GM18907 (cell line): ENCODE measurements around the gene POU3F1.

Source experiments
- ATAC-seq: cut with Tn5 transposase; IDR thresholded peaks from one replicate; pipeline ENCODE4 v1.9.1; 2021; ENCODE audit warnings: mild to moderate bottlenecking, moderate library complexity; ENCODE audit not compliant: unreplicated experiment

Gene POU3F1

DNA sequence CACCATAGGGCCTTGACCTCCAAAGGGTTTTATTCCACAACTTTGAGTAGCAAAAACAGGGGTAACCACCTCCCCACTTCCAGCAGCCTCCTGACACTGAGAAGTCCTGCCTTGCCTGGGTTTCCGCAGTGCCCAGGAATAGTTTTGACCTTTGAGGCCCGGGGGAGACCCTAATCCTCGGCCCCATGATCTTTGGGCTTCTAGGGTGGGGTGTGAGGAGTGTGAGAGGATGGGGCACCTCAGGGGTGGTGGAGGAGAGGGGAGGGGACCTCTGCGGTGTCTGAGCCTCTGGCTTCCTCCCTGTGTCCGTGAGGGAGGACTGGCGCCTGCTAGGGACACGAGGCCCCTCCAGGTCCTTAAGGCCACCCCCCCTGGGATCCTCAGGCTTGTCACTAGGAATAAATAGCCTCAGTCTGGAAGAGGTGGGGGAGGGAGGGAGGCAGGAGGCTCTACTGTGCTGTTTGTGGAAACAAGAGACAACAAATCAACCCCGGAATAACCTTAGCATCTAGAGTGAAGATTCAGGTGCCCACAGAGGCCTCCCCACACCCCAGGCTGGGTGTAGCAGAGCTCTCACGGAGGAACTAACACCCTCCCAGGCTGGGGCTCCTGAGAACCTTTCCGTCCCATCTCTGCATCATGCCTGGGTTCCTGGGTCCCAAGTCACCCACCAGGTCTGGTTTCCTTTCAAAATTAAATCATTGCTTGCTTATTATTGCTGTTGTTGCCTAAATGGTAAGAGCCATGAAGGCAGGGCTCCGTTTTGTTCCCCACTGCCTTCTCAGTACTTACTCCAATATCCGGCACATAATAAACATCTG is 40.4 kb downstream of the POU3F1 start:
- no peak for ATAC-seq

GRCh38 chr1:38005195-38006007 is 41.2 kb downstream of the POU3F1 start, which contains the start of gene FHL3:
TSS of gene FHL3 (minus strand) at chr1:38005514. CDS start at chr1:37999412, 6,102 bp downstream.
- ATAC-seq, result no peak

DNA sequence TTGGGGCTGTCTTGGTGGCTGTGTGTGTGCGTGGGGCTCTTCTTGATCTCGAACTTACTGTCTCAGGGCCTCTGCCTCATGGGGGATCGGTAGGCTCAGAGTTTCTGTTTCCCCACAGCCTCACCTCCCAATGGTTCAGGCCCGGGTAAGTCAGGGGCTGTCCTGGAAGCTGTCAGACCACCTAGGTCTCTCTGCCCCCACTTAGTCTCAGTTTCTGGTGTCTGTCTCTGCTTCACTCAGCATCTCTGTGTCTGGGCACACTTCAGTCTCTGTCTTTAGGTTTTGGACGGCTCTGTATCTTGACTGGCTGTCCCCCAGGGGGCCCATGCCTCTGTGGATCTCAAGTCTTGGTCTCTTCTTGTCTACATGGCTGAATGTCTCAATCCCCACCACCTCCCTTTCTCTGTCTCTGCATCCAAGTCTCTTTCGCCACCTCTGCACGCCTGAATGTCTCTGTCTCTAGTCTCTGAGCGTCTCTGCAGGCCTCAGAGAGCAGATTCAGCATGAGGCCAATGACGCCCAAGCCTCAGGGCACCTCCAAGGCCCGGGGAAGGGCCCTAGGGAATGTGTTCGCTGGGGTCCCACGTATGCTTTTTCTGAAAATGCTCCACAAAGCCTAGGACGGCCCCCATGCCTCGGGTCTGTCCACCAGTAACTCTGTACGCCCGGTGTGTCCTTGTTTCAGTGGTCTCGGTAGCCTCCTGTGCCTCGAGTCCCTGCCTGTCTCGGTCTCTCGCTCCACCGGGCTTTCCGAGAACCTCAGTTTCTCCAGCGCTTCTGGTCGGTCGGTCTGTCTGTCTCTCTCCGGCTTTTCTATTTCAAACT is 42.1 kb downstream of the POU3F1 start:
- ATAC-seq, result no peak

DNA sequence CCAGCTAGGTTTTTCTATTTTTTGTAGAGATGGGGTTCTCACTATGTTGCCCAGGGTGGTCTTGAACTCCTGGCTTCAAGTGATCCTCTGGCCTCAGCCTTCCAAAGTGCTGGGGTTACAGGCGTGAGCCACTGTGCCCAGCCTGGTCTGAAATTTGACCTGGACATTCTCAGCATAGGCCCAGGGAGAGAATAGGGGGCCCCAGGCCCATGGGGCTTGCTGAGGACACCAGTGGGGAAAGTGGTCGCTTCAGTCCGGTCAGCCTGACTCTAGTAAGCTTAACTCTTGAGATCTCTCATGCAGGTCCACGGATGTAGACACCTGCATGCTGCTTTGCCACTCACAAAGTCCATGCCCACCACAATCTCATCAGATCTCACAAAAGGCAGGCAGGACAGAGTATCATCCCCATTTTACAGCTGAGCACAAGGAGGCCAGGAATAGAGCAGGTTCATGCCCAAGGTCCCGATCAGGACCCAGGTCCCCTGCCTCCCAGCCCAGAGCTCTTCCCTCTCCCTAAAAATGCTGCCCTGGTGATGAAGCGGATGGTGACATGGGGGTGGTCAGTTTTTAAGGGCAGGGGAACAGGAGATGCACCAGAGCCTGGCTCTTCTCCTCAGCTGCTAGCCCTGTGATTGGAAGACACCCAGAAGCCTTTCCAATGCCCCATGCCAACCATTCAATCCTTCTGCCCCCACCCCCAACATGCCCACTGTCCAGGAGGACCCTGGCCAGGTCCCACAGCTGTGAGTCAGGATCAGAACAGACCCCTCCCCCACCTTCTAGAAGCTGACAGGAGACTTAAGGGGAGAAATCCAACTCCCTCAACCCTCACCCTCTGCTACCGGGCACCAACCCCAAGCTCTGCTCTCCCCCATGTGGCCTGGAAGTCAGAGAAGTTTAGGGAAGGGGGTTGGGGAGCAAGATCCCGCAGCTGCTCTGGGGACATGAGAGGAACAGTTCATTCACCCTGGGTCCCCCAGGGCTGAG is 43.0 kb downstream of the POU3F1 start:
- ATAC-seq, result no peak

DNA sequence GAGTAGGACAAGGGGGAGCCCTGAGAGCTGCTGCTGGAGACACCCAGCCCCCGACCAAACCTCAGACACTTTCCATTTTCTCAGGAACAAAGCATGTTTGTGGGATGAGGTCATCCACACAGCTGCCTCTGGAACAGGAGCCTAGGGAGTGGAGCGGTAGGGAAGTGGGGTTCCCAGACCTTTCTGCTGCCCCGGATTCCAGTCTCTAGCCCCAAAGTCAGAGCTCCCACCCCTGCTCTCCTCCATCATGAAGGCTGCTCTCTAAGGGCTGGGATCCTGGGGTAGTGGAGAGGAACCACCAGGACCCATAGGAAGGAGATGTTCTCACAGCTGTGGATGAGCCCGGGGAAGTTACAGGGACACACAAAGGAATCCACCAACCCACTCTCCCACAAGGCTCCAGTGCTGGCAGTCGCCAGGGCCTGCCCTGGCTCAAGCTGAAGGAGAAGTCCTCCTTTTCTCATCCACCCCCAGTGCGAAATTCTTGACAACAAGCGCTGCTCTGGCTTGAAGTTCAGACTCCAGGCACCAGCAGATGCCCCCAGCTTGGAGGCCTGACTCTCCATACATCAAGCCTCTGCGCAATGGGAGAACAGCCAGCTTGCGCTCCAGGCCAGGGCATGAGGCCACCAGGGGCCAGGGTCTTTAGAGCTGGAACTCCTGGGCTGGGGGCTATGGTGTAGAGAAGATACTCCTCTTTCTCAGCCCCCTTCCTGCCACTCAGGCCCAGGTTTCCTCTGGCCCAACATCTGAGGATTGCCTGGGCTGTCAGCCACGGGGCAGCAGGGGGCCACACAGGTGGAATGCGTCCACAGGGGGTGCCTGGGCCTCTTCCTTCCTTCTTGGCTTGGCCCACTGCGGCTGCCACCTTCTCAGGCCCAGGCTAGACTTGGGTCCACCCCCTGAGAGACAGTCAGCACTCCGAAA is 45.8 kb downstream of the POU3F1 start:
- ATAC-seq, result no peak

DNA sequence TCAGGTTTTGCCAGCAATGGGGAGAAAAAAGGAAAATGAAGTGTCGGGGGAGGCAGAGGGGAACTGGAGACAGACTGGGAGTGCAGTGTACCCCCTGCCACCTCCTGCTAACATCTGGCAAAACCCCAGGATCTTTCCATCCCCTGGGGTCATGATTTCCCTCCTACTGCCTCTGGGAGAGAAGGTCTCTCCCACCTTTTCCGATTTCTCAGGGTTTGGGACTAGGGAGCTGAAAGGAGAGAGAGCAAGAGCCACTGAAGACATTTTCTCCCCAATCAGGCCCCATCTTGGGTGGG is 46.4 kb downstream of the POU3F1 start:
- no peak for ATAC-seq

DNA sequence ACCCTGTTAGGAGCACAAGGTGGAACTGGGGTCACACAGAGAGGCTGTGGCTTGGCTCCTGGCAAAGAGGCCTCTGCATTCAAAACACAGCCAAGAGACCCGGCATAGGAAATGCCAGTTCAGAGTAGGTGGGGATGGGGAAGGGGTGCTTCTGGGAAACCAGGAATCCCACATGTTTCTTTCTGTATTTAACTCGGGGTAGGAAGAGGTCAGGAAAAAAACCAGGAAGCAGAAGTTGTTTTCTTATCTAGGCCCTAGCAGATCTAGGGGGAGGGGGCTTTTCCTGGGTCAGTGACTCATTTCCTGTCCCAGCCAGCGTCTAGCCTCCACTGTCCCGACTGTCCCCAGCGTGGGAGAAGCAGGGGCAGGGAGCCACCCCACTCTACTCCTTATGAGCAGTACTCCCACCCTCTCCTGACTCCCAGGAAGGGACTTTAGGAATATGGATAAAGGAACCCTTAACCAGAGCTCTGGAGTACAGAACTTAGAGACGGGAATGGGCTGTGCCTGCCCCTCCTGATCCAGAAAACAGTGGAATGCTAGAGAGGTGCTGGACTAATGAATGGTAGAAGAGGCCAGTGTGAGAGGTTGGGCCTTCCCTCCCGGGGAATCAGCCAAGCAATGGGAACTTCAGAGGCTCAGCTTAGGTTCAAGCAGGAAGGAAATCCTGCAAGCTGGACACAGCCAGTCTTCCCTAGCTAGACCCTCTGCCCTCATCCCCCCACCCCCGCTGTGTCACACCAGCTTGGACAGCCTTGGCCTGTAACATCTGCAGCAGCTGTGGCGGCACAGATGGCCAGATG is 47.0 kb downstream of the POU3F1 start:
- no peak for ATAC-seq

- ATAC-seq, result no peak
Observed at GRCh38 chr1:37998913-37999429, 47.6 kb downstream of the POU3F1 start.

DNA sequence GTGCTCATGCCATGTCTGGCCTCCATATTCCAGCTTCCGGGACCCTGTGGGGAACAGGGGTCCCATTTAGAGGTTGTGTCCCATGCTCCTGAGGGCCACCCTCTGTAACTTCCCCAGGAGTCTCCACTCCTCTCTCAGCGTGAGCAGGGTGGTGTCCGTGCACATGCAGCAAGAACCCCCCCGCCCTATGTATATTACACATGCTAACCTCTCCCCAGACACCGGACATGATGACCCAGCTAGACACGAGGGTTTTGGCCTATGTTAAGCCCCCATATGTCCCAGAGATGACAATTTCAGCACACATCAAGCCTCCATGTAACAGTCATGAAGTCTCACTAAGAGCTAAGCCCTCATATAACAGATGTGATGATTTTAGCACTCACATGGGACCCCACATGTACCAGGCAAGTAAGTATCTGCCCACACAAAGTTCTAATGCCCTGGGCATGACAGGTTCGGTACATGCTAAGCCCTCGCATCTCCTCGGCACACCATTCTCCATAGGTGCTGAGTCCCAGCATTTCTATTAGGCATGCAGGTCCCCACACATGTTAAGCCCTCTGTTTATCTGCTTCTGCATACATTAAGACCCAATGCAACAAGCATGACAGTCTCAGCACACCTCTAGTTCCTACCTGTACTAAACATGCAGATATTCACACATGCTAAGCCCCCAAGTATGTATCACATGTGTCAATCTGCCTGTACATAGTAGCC is 48.3 kb downstream of the POU3F1 start:
- ATAC-seq, result no peak

GRCh38 chr1:37997256-37998088 is 49.1 kb downstream of the POU3F1 start:
- no peak for ATAC-seq

- no peak for ATAC-seq
Observed at GRCh38 chr1:37995751-37996345, 50.7 kb downstream of the POU3F1 start.

- ATAC-seq, result no peak
Observed at GRCh38 chr1:37994886-37995566, 51.6 kb downstream of the POU3F1 start.
